GM12873 (cell line): ENCODE measurements around the gene RLBP1.

Experiments
- CTCF ChIP-seq: IDR thresholded peaks from 2 replicates; pipeline ENCODE4 v1.5.1; 2012; ENCODE audit warnings: low read depth, mild to moderate bottlenecking, moderate library complexity, low read length, control low read depth; ENCODE audit not compliant: insufficient read depth; ENCODE audit errors: missing control alignments

Gene RLBP1

GRCh38 chr15:89215627-89216026, 5.8 kb downstream of the RLBP1 start:
- no peak for TF ChIP-seq CTCF

GRCh38 chr15:89211678-89212170, 9.7 kb downstream of the RLBP1 start:
- no peak for TF ChIP-seq CTCF

- no peak for TF ChIP-seq CTCF
These were observed 12.3 kb downstream of the RLBP1 start for GRCh38 chr15:89209057-89209456.

GRCh38 chr15:89208256-89208655, 13.1 kb downstream of the RLBP1 start:
- no peak for TF ChIP-seq CTCF

- TF ChIP-seq CTCF, result peak; percentile 99
These were observed 14.5 kb downstream of the RLBP1 start for GRCh38 chr15:89206908-89207331.

GRCh38 chr15:89205991-89206585, 15.3 kb downstream of the RLBP1 start:
- TF ChIP-seq CTCF, result no peak

- TF ChIP-seq CTCF, result no peak
These were observed 17.6 kb downstream of the RLBP1 start for GRCh38 chr15:89203705-89204273.
